Progenitor cell of endocrine pancreas (in vitro differentiated cells): Measurements from ENCODE around the gene CTNNA1. TPM values are rescaled to one million over a fixed set of nuclear protein-coding genes. Genes with fewer than 3 reads are reported as not detected.
"Not testable (repeated sequence)": the region's sequence is repeated elsewhere in the genome, so short reads cannot be mapped to it uniquely, and the experiment has no call there.

Experiments
- DNase-seq: peaks from one replicate; pipeline ENCODE4 v3.0.0; 2021; ENCODE audit warnings: low spot score; ENCODE audit not compliant: unreplicated experiment
- H3K27ac Mint-ChIP-seq: 2 replicates; pipeline ENCODE4 v1.8.0; 2021; ENCODE audit warnings: mild to moderate bottlenecking, moderate library complexity, mixed read lengths
- H3K27me3 Mint-ChIP-seq: 2 replicates; pipeline ENCODE4 v1.8.0; 2021; ENCODE audit warnings: mixed read lengths
- H3K36me3 Mint-ChIP-seq: 2 replicates; pipeline ENCODE4 v1.8.0; 2022; ENCODE audit warnings: mixed read lengths; ENCODE audit not compliant: insufficient read depth
- H3K4me1 Mint-ChIP-seq: 2 replicates; pipeline ENCODE4 v1.8.0; 2021; ENCODE audit warnings: low read depth, mixed read lengths
- H3K4me3 Mint-ChIP-seq: 2 replicates; pipeline ENCODE4 v1.8.0; 2021; ENCODE audit warnings: low read depth, mild to moderate bottlenecking, moderate library complexity, mixed read lengths
- H3K9me3 Mint-ChIP-seq: 2 replicates; pipeline ENCODE4 v1.8.0; 2021; ENCODE audit warnings: low read depth, mixed read lengths
- total RNA-seq: library from RNA; stranded (reverse); gene quantifications from 2 replicates; pipeline ENCODE4 v1.2.1, GENCODE V29; 2021
- TF ChIP-seq, protein P1 (sequence below): fragments of 200-600 bp; sonication (generic); IDR thresholded peaks from one replicate; pipeline ENCODE4 v1.5.0; 2021; ENCODE audit warnings: antibody characterized with exemption, mild to moderate bottlenecking; ENCODE audit not compliant: unreplicated experiment

CTNNA1 gene
- total RNA-seq, 1 donor from 2014 or later: 394 TPM

DNA sequence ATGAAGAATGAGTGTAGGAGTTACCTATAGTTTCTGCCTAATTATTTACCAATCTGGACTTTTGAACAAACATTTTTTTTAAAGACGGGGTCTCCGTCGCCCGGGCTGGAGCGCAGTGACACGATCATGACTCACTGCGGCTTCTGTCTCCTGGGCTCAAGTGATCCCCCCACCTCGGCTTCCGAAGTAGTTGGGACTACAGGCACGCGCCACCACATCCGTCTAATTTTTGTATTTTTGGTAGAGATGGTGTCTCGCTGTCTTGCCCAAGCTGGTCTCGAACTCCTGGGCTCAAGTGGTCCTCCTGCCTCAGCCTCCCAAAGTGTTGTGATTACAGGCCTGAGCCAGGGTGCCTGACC lies 1.5 kb downstream of the CTNNA1 start:
- Mint-ChIP-seq H3K27me3 (no peaks in the 10 kb centered on the region), H3K4me3 (peak overlapping the region; percentile 81), H3K36me3 (peaks cover 39% of the 10 kb centered on the region), H3K27ac (peak overlapping the region; percentile 95), H3K4me1 (peaks cover 20% of the 10 kb centered on the region), H3K9me3 (peaks cover 19% of the 10 kb centered on the region)
- DNase-seq: no peak
- TF ChIP-seq, protein P1, sequence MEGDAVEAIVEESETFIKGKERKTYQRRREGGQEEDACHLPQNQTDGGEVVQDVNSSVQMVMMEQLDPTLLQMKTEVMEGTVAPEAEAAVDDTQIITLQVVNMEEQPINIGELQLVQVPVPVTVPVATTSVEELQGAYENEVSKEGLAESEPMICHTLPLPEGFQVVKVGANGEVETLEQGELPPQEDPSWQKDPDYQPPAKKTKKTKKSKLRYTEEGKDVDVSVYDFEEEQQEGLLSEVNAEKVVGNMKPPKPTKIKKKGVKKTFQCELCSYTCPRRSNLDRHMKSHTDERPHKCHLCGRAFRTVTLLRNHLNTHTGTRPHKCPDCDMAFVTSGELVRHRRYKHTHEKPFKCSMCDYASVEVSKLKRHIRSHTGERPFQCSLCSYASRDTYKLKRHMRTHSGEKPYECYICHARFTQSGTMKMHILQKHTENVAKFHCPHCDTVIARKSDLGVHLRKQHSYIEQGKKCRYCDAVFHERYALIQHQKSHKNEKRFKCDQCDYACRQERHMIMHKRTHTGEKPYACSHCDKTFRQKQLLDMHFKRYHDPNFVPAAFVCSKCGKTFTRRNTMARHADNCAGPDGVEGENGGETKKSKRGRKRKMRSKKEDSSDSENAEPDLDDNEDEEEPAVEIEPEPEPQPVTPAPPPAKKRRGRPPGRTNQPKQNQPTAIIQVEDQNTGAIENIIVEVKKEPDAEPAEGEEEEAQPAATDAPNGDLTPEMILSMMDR: no peak

DNA sequence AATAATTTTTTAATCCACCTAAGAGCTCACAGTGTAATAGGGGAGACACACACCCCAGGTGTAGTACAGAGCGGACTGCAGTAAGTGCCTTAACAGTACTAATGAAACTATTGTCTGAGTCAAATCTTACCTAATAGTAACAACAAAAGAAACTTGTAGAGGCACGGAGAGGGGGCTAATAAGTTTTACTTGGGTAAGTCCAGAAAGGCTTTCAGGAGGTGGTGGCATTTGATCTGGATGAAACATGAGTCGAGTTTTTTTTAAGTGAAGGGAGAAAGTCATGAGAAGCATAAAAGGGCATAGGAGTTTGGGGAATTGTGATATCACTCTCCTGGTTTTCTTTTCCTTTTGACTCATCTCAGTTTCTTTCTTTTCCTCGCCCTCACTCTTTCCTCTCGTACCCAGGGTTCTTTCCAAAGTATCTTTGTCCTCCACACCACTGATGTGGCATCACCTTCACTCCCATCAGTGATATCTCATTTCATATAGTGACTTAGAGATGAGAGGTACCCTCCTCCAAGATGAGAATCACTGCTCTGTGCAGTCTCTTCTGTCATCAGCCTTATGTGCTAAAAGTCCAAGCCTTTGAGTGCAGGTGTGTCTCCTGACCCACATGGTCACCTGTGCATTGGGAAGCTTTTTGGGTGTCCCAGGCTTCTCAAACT lies 2.0 kb downstream of the CTNNA1 start:
- Mint-ChIP-seq H3K36me3 (peaks cover 39% of the 10 kb centered on the region), H3K4me3 (peak overlapping the region; percentile 81), H3K9me3 (peaks cover 19% of the 10 kb centered on the region), H3K4me1 (peaks cover 20% of the 10 kb centered on the region), H3K27ac (peak overlapping the region; percentile 95), H3K27me3 (no peaks in the 10 kb centered on the region)
- no peak for DNase-seq
- TF ChIP-seq, protein P1: no peak

DNA sequence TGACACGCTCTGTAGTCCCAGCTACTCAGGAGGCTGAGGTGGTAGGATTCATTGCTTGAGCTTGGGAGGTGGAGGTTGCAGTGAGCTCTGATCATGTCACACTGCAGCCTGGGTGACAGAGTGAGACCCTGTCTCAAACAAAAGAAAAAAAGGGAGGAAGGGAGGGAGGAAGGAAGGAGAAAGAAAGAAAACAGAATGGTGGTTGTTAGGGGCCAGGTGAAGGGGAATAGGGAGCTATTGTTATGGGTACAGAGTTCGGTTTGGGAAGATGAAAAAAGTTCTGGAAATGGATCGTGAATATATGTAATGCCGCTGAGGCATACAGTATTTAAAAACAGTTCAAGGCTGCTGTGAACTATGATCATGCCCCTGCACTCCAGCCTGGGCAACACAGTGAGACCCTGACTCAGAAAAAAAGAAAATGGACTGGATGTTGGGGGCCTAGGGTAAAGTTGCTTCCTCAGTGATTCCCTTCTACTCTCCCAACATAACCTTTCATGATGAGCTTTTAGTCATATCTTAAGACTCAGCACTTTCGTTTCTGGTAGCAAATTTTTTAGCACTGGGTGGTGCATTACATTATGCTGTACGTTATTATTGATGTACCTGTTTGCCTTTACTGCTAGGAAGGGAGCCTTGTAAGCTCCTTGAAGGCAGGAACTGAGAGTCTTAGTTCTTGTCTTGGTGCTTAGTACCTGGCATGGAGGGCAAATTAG lies 4.0 kb downstream of the CTNNA1 start:
- Mint-ChIP-seq H3K4me3 (peak overlapping the region; percentile 9), H3K27me3 (no peaks in the 10 kb centered on the region), H3K9me3 (peaks cover 19% of the 10 kb centered on the region), H3K36me3 (peaks cover 47% of the 10 kb centered on the region), H3K4me1 (peaks cover 17% of the 10 kb centered on the region), H3K27ac (peak overlapping the region; percentile 18)
- DNase-seq: no peak
- TF ChIP-seq, protein P1: no peak

DNA sequence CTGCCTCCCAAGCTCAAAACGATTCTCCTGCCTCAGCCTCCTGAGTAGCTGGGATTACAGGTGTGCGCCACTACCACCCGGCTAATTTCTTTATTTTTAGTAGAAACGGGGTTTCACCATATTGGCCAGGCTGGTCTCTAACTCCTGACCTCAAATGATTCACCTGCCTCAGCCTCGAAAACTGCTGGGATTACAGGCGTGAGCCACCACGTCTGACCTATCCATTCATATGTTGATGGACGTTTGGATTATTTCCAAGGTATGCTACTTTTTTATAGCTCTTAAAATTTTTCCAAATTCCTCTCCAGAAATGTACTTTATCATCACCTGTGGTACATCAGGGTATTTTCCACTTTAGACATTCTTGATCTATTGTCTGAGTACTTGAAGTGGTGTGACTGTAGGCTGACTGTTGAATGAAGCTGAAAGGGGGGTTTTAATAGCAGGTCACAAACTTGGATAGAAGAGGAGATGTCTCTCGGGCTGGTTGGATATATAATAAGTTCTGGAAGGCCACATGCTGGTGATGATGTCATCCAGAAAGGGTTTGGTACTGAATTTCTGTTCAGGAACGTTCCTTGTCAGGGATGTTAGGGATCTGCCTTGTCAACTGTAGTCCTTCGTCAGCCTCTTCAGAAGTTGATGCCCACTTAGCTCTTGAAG lies 7.4 kb downstream of the CTNNA1 start:
- DNase-seq: no peak
- Mint-ChIP-seq H3K4me3 (no peak overlapping the region), H3K27ac (peak overlapping the region; percentile 3), H3K4me1 (peaks cover 13% of the 10 kb centered on the region), H3K36me3 (peaks cover 45% of the 10 kb centered on the region), H3K9me3 (peaks cover 19% of the 10 kb centered on the region), H3K27me3 (no peaks in the 10 kb centered on the region)
- TF ChIP-seq, protein P1: no peak

DNA sequence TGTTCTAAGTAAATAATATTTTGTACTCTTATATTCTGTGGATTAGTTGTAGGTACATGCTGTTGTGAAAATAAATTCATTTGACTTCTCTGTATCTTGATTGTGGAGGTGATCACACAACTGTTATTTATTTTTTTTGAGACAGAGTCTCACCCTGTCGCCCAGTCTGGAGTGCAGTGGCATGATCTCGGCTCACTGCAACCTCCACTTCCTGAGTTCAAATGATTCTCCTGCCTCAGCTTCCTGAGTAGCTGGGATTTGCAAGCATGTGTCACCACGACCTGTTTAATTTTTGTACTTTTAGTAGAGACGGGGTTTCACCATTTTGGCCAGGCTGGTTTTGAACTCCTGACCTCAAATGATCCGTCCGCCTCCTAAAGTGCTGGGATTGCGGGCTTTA lies 7.9 kb downstream of the CTNNA1 start:
- not testable (repeated sequence) for DNase-seq, H3K27me3 Mint-ChIP-seq, H3K4me3 Mint-ChIP-seq
- peaks cover 44% of the 10 kb centered on the region for H3K36me3 Mint-ChIP-seq
- peaks cover 16% of the 10 kb centered on the region for H3K4me1 Mint-ChIP-seq
- peak overlapping the region; percentile 40 for H3K27ac Mint-ChIP-seq
- peaks cover 19% of the 10 kb centered on the region for H3K9me3 Mint-ChIP-seq

DNA sequence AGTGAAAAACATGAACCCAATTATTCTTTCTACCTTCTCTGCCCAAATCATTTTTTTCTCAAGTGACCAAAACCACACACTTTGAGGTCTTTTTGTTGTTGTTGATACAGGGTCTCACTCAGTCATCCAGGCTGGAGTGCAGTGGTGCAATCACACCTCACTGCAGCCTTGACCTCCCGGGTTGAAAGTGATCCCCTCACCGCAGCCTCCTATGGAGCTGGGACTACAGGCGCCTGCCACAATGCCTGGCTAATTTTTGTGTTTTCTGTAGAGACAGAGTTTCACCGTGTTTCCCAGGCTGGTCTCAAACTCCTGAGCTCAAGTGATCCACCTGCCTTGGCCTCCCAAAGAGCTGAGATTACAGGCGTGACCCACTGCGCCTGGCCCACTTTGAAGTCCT lies 8.4 kb downstream of the CTNNA1 start:
- peaks cover 38% of the 10 kb centered on the region for H3K36me3 Mint-ChIP-seq
- H3K4me3 Mint-ChIP-seq, DNase-seq, H3K27me3 Mint-ChIP-seq: not testable (repeated sequence)
- H3K4me1 Mint-ChIP-seq: peaks cover 20% of the 10 kb centered on the region
- peaks cover 14% of the 10 kb centered on the region for H3K9me3 Mint-ChIP-seq
- H3K27ac Mint-ChIP-seq: peak overlapping the region; percentile 40
